SK-N-SH (cell line): ENCODE results near the gene SLC37A3. TPM values are rescaled to one million over a fixed set of nuclear protein-coding genes. Genes with fewer than 3 reads are reported as not detected.

Source experiments
- CTCF ChIA-PET: fragments of 300-600, 350-600 bp; formaldehyde crosslinking; extraction: SDS; loops from one replicate; lab custom pipeline; 2021; lab: Yijun Ruan, JAX
- POLR2A ChIA-PET: fragments of 350-600 bp; sonication (Branson Sonifier 250); formaldehyde crosslinking; extraction: SDS; loops from one replicate; lab custom pipeline; 2020; ENCODE audit warnings: antibody characterized with exemption, inconsistent platforms; lab: Yijun Ruan, JAX
- DNase-seq: peaks from one replicate; pipeline ENCODE4 v3.0.0; 2012
- H2AFZ ChIP-seq: fragments of 200-600 bp; sonication (generic); 2 replicates; pipeline ENCODE4 v1.8.1; 2016; ENCODE audit warnings: antibody characterized with exemption, mild to moderate bottlenecking, low read depth
- H3F3A ChIP-seq: fragments of 200-600 bp; sonication (generic); replicated peaks from 2 replicates; pipeline ENCODE3; 2016; ENCODE audit warnings: antibody characterized with exemption, mild to moderate bottlenecking; ENCODE audit not compliant: insufficient read depth
- H3K27ac ChIP-seq, 2 experiments: fragments of 200-500 bp in 1 of 2; fragments of 200-600 bp in 1 of 2; sonication (Bioruptor generic) in 1 of 2; sonication (generic), shearing (Covaris generic) in 1 of 2; 2 replicates each; pipeline versions ENCODE4 v1.5.1 to v1.6.1; 2014 to 2016; ENCODE audit warnings: low read depth in 2 of 2, inconsistent platforms in 1 of 2, low read length in 1 of 2, mild to moderate bottlenecking in 1 of 2, mixed read lengths in 1 of 2
- H3K27me3 ChIP-seq: fragments of 200-600 bp; sonication (generic), shearing (Covaris generic); 2 replicates; pipeline ENCODE4 v1.6.1; 2016; ENCODE audit warnings: mixed run types; ENCODE audit not compliant: insufficient read depth
- H3K36me3 ChIP-seq, 2 experiments: fragments of 200-500 bp in 1 of 2; fragments of 200-600 bp in 1 of 2; sonication (Bioruptor generic) in 1 of 2; sonication (generic) in 1 of 2; replicated peaks in 1 of 2; 2 replicates each; pipeline versions ENCODE3 to v1.5.1; 2014 to 2016; ENCODE audit warnings: low read length in 1 of 2, mild to moderate bottlenecking in 1 of 2; ENCODE audit not compliant: insufficient read depth in 2 of 2, control insufficient read depth in 1 of 2
- H3K4me1 ChIP-seq, 2 experiments: fragments of 200-500 bp in 1 of 2; fragments of 200-600 bp in 1 of 2; sonication (Bioruptor generic) in 1 of 2; sonication (generic), shearing (Covaris generic) in 1 of 2; 2 replicates each; pipeline versions ENCODE4 v1.5.1 to v1.6.1; 2014 to 2016; ENCODE audit warnings: low read depth in 1 of 2, low read length in 1 of 2, mixed run types in 1 of 2; ENCODE audit not compliant: insufficient read depth in 2 of 2, control insufficient read depth in 1 of 2
- H3K4me2 ChIP-seq: fragments of 200-600 bp; sonication (generic), shearing (Covaris generic); 2 replicates; pipeline ENCODE4 v1.6.1; 2017; ENCODE audit warnings: mixed run types
- H3K4me3 ChIP-seq, 2 experiments: fragments of 200-500 bp in 1 of 2; fragments of 200-600 bp in 1 of 2; sonication (Bioruptor generic) in 1 of 2; sonication (generic), shearing (Covaris generic) in 1 of 2; 2 replicates each; pipeline versions ENCODE4 v1.5.1 to v1.8.1; 2014 to 2016; ENCODE audit warnings: low read depth in 2 of 2, inconsistent platforms in 1 of 2, low read length in 1 of 2, mild to moderate bottlenecking in 1 of 2, mixed read lengths in 1 of 2, moderate library complexity in 1 of 2
- H3K79me2 ChIP-seq: fragments of 200-600 bp; sonication (generic); 2 replicates; pipeline ENCODE4 v1.8.1; 2017; ENCODE audit warnings: mild to moderate bottlenecking; ENCODE audit not compliant: insufficient read depth
- H3K9ac ChIP-seq: fragments of 200-600 bp; sonication (generic); 2 replicates; pipeline ENCODE4 v1.6.1; 2017; ENCODE audit warnings: mixed run types
- H3K9me2 ChIP-seq: fragments of 200-600 bp; sonication (generic); 2 replicates; pipeline ENCODE4 v1.6.1; 2017; ENCODE audit warnings: mixed run types
- H3K9me3 ChIP-seq: fragments of 200-600 bp; sonication (generic); 2 replicates; pipeline ENCODE4 v1.6.1; 2017; ENCODE audit warnings: mixed run types, mild to moderate bottlenecking, moderate library complexity
- H4K20me1 ChIP-seq: fragments of 200-600 bp; sonication (generic); 2 replicates; pipeline ENCODE4 v1.6.1; 2017; ENCODE audit warnings: mild to moderate bottlenecking, mixed run types; ENCODE audit not compliant: insufficient read depth
- FOXM1 ChIP-seq: IDR thresholded peaks from 2 replicates; pipeline ENCODE4 v1.4.0; 2012; ENCODE audit warnings: low read depth, mild to moderate bottlenecking
- GATA2 ChIP-seq: sonication (generic); formaldehyde crosslinking; IDR thresholded peaks from 2 replicates; pipeline ENCODE4 v1.5.0; 2020; ENCODE audit warnings: mild to moderate bottlenecking, missing genetic modification reagents
- MEF2A ChIP-seq: IDR thresholded peaks from 2 replicates; pipeline ENCODE4 v1.4.0; 2012; ENCODE audit warnings: low read depth, borderline replicate concordance
- MXI1 ChIP-seq: IDR thresholded peaks from 2 replicates; pipeline ENCODE4 v1.6.1; 2012; ENCODE audit warnings: mild to moderate bottlenecking, low read depth, low read length, improper control_type of control experiment
- NFIC ChIP-seq: IDR thresholded peaks from 2 replicates; pipeline ENCODE4 v1.4.0; 2012; ENCODE audit warnings: borderline replicate concordance
- NRF1 ChIP-seq: IDR thresholded peaks from 2 replicates; pipeline ENCODE4 v1.6.1; 2012; ENCODE audit warnings: low read depth, mild to moderate bottlenecking, low read length
- POLR2AphosphoS5 ChIP-seq: IDR thresholded peaks from 2 replicates; pipeline ENCODE4 v1.6.1; 2012; ENCODE audit warnings: low read depth, low read length
- RAD21 ChIP-seq: IDR thresholded peaks from 2 replicates; pipeline ENCODE4 v1.6.1; 2012; ENCODE audit warnings: mild to moderate bottlenecking, low read length
- RCOR1 ChIP-seq: fragments of 150-350 bp; IDR thresholded peaks from 2 replicates; pipeline ENCODE4 v1.6.1; 2017; ENCODE audit warnings: antibody characterized with exemption, low read length
- REST ChIP-seq: IDR thresholded peaks from 2 replicates; pipeline ENCODE4 v1.6.1; 2012; ENCODE audit warnings: mild to moderate bottlenecking, low read depth, low read length, moderate library complexity
- RFX5 ChIP-seq: IDR thresholded peaks from 2 replicates; pipeline ENCODE4 v1.6.1; 2012; ENCODE audit warnings: mild to moderate bottlenecking, improper control_type of control experiment, low read length
- RXRA ChIP-seq: IDR thresholded peaks from 2 replicates; pipeline ENCODE4 v1.4.0; 2012; ENCODE audit warnings: low read depth, mild to moderate bottlenecking, borderline replicate concordance
- SMC3 ChIP-seq: IDR thresholded peaks from 2 replicates; pipeline ENCODE4 v1.6.1; 2012; ENCODE audit warnings: low read depth, low read length, improper control_type of control experiment
- TCF12 ChIP-seq: IDR thresholded peaks from 2 replicates; pipeline ENCODE4 v1.4.0; 2012
- ZBTB33 ChIP-seq: IDR thresholded peaks from 2 replicates; pipeline ENCODE4 v1.4.0; 2012; ENCODE audit warnings: low read depth, borderline replicate concordance
- WGBS: methylation state at CpG from one replicate; pipeline ENCODE4 v1.1.6; 2017; ENCODE audit warnings: low lambda C conversion rate; 5-methylcytosine and 5-hydroxymethylcytosine counted together
- polyA plus RNA-seq, 3 experiments: library from polyadenylated mRNA; depleted of rRNA; stranded (reverse); fragments of >200 nt; gene quantifications; 2 replicates each; pipeline ENCODE4 v1.2.3, GENCODE V29; 2012
- TF ChIP-seq, protein P1 (sequence below): fragments of 150-350 bp; IDR thresholded peaks from 2 replicates; pipeline ENCODE4 v1.6.1; 2016; ENCODE audit warnings: mild to moderate bottlenecking, low read depth, low read length
- TF ChIP-seq, protein P2 (sequence below): fragments of 150-350 bp; IDR thresholded peaks from 2 replicates; pipeline ENCODE4 v1.6.1; 2017; ENCODE audit warnings: antibody characterized with exemption, low read length, low read depth, borderline replicate concordance
- TF ChIP-seq, protein P3 (sequence below): fragments of 200-600 bp; sonication (generic); IDR thresholded peaks from 2 replicates; pipeline ENCODE4 v1.6.1; 2017; ENCODE audit warnings: antibody characterized with exemption, mild to moderate bottlenecking, moderate library complexity

SLC37A3 gene
- polyA plus RNA-seq, 1 of the 3 experiments (the other 2 are of a cell fraction): 53.3 TPM

GRCh38 chr7:140333686-140334085 lies 64.6 kb downstream of the SLC37A3 start:
- H3F3A ChIP-seq: no peaks in the 10 kb centered on the region
- peaks cover 25 to 27% of the 10 kb centered on the region in 2 experiments for H3K36me3 ChIP-seq
- POLR2A ChIA-PET: no interaction called here
- H3K9me3 ChIP-seq: no peaks in the 10 kb centered on the region
- no peak overlapping the region for H3K27ac ChIP-seq
- no peak overlapping the region for H2AFZ ChIP-seq
- no peaks in the 10 kb centered on the region for H3K79me2 ChIP-seq
- no peak overlapping the region for H3K4me3 ChIP-seq
- no peak overlapping the region for H3K9ac ChIP-seq
- no peaks in the 10 kb centered on the region for H3K9me2 ChIP-seq
- H4K20me1 ChIP-seq: no peaks in the 10 kb centered on the region
- TF ChIP-seq REST (no peak), ZBTB33 (no peak), RAD21 (no peak), NFIC (no peak), RCOR1 (no peak), TCF12 (no peak), NRF1 (no peak), SMC3 (no peak), RXRA (no peak), MEF2A (no peak), FOXM1 (no peak), POLR2AphosphoS5 (no peak), RFX5 (no peak), GATA2 (CRISPR knock-in tag) (no peak), MXI1 (no peak)
- TF ChIP-seq, protein P1, sequence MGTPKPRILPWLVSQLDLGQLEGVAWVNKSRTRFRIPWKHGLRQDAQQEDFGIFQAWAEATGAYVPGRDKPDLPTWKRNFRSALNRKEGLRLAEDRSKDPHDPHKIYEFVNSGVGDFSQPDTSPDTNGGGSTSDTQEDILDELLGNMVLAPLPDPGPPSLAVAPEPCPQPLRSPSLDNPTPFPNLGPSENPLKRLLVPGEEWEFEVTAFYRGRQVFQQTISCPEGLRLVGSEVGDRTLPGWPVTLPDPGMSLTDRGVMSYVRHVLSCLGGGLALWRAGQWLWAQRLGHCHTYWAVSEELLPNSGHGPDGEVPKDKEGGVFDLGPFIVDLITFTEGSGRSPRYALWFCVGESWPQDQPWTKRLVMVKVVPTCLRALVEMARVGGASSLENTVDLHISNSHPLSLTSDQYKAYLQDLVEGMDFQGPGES: no peak
- TF ChIP-seq, protein P2, sequence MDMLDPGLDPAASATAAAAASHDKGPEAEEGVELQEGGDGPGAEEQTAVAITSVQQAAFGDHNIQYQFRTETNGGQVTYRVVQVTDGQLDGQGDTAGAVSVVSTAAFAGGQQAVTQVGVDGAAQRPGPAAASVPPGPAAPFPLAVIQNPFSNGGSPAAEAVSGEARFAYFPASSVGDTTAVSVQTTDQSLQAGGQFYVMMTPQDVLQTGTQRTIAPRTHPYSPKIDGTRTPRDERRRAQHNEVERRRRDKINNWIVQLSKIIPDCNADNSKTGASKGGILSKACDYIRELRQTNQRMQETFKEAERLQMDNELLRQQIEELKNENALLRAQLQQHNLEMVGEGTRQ: no peak
- TF ChIP-seq, protein P3, sequence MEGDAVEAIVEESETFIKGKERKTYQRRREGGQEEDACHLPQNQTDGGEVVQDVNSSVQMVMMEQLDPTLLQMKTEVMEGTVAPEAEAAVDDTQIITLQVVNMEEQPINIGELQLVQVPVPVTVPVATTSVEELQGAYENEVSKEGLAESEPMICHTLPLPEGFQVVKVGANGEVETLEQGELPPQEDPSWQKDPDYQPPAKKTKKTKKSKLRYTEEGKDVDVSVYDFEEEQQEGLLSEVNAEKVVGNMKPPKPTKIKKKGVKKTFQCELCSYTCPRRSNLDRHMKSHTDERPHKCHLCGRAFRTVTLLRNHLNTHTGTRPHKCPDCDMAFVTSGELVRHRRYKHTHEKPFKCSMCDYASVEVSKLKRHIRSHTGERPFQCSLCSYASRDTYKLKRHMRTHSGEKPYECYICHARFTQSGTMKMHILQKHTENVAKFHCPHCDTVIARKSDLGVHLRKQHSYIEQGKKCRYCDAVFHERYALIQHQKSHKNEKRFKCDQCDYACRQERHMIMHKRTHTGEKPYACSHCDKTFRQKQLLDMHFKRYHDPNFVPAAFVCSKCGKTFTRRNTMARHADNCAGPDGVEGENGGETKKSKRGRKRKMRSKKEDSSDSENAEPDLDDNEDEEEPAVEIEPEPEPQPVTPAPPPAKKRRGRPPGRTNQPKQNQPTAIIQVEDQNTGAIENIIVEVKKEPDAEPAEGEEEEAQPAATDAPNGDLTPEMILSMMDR: no peak
- no peaks in the 10 kb centered on the region for H3K27me3 ChIP-seq
- H3K4me1 ChIP-seq: no peaks in the 10 kb centered on the region; a peak in 1 of 4 replicates
- no peak overlapping the region for H3K4me2 ChIP-seq
- DNase-seq: no peak
- 93% methylated on average over 5 of the region's 5 CpGs for WGBS
- CTCF ChIA-PET: no interaction called here
